HL-60/S4 (cell line): Measurements from ENCODE around the gene USP35.
"Not testable (repeated sequence)": the region's sequence is repeated elsewhere in the genome, so short reads cannot be mapped to it uniquely, and the experiment has no call there.

Source experiments
- in situ Hi-C: fragments of 300-500 bp; cut with MboI; formaldehyde crosslinking; loops from 2 replicates; pipeline ENCODE4 v1.14.3; 2022; ENCODE audit warnings: low sequenced_read_pairs

Gene USP35

DNA sequence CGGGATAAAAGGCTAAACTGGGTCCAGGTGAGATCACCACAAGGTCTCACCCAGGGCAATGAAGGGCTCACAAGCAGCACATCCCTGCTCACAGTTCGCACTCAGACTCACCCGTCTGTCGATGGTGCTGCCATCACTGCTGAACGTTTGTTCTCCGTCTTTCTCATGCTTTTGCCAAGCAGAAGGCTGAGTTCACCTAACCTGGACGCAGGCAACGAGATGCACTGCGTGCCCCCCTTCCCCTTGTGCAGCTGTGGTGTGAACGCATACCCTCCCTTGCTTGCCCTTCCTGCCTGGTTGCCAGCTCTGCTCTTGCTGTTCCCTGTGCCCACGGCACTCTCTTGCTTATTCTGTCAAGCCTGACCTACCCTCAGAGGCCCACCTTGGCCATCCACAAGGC, 18.3 kb upstream of the USP35 start:
- in situ Hi-C loops, result no loop called here

- in situ Hi-C loops, result no loop called here
These were observed 17.7 kb upstream of the USP35 start for GRCh38 chr11:78170874-78171549.

DNA sequence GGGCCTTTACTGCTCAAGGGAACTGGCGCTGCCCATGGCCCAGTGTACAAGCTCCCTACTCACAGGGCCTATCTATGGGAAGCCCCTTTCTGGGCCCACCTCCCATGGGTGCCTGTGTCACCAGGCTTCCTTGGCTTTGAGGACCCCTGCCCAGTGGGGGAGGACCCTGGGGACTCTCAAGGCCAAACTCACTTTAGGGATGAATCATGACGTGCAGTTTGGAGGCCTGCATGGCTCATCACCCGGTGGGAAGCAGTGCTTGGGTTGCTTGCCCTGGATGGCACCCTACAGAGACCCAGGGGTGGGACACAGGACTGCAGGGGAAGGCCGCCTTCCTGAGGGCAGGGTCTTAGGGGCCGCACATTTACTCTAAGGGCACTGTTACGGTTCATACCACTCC, 16.8 kb upstream of the USP35 start:
- in situ Hi-C loops, result no loop called here

DNA sequence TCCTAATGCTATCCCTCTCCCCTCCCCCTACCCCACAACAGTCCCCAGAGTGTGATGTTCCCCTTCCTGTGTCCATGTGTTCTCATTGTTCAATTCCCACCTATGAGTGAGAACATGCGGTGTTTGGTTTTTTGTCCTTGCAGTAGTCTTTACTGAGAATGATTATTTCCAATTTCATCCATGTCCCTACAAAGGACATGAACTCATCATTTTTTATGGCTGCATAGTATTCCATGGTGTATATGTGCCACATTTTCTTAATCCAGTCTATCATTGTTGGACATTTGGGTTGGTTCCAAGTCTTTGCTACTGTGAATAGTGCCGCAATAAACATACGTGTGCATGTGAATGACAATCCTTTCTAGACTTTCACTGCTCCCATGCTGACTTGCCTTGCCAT, 12.9 kb upstream of the USP35 start:
- in situ Hi-C loops, result not testable (repeated sequence)

DNA sequence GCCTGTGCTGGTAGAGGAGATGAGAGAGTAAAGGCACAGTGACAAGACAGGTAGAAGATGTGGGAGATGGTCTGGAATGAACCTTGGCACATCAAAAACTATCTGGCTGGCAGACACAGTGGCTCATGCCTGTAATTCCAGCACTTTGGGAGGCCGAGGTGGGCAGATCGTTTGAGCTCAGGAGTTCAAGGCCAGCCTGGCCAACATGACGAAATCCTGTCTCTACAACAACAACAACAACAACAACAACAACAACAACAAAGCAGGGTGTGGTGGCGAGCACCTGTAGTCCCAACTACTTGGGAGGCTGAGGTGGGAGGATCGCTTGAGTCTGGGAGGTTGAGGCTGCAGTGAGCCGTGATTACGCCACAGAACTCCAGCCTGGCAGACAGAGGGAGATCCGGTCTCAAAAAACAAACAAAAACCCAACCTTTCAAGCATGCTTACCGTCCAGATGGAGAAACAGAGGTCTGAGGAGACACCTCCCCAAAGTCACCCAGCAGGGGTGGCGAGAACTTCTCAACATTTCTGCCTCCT, 12.0 kb upstream of the USP35 start:
- in situ Hi-C loops, result no loop called here

GRCh38 chr11:78177216-78177615, 11.5 kb upstream of the USP35 start:
- in situ Hi-C loops, result no loop called here

- in situ Hi-C loops, result no loop called here
These were observed 9.2 kb upstream of the USP35 start for GRCh38 chr11:78179459-78180071.

DNA sequence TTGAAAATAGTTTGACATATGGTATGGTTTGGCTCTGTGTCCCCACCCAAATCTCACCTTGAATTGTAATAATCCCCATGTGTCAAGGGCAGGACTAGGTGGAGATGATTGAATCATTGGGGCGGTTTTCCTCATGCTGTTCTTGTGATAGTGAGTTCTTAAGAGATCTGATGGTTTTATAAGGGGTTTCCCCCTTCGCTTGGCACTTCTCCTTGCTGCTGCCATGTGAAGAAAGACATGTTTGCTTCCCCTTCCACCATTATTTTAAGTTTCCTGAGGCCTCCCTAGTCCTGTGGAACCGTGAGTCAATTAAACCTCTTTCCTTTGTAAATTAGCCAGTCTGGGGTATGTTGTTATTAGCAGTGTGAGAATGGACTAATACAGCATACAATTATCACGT, 8.0 kb upstream of the USP35 start:
- in situ Hi-C loops, result no loop called here

DNA sequence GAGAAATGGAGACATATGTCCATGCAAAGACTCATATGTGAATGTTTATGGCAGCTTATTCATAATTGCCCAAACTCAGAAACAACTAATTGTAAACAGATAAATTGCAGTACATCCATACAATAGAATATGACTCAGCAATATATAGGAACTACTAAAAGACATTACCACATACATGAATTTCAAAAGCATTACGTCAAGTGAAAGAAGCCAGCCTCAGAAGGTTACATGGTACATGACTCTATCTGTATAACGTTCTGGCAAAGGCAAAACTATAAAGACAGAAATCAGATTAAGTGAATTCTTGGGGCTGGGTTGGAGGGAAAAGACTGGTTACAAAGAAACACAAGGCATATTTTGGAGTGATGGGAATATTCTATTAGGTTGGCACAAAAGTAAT, 7.5 kb upstream of the USP35 start:
- in situ Hi-C loops, result no loop called here

- in situ Hi-C loops, result no loop called here
These were observed 1.1 kb upstream of the USP35 start for GRCh38 chr11:78187366-78188285.

GRCh38 chr11:78189174-78189724, 530 bp downstream of the USP35 start:
- in situ Hi-C loops, result no loop called here

GRCh38 chr11:78189851-78190250, 1.1 kb downstream of the USP35 start:
- in situ Hi-C loops, result no loop called here

- in situ Hi-C loops, result no loop called here
These were observed 1.7 kb downstream of the USP35 start for GRCh38 chr11:78190374-78190773.

GRCh38 chr11:78190871-78191538, 2.3 kb downstream of the USP35 start:
- in situ Hi-C loops, result no loop called here

DNA sequence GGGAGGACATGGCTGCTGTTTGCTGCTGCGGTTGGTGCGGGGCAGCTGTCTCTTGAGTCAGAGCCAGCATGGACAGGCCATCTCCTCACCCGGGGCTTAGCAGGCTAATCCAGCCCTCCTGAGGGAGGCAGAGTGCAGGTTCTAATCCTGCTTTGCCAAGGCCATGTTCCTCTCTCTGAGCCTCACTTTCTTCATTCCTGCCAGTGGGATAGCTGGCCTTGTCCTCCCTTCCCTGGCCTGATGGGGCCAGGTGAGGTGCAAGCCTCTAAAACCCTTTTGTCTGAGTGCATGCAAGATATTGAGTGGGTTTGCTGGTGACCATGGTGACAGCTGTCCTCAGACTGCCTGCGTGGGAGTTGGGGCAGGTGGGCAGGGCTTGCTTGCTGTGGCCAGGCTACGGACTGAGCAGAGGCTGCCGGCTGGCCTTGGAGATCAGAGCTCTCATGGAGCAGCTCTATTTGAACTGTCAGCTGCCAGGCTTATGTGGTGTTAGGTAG, 3.6 kb downstream of the USP35 start:
- in situ Hi-C loops, result no loop called here

DNA sequence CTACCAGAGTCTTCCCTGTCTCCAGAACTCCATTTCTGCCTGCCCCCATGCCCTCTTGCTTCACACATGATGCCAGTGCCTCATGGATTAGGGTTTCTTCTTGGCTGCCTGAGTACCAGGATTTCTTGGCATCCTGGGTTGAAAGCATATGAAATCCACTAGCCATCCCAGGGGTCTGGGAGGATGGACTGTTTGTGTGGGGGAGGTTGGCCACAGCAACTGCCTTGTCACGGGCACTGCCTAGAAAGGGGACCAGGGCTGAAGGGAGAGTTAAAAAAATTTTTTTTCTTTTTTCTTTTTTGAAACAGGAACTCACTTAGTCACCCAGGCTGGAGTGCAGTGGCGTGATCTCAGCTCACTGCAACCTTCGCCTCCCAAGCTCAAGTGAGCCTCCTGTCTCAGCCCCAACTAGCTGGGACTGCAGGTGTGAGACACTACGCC, 4.2 kb downstream of the USP35 start:
- in situ Hi-C loops, result no loop called here

DNA sequence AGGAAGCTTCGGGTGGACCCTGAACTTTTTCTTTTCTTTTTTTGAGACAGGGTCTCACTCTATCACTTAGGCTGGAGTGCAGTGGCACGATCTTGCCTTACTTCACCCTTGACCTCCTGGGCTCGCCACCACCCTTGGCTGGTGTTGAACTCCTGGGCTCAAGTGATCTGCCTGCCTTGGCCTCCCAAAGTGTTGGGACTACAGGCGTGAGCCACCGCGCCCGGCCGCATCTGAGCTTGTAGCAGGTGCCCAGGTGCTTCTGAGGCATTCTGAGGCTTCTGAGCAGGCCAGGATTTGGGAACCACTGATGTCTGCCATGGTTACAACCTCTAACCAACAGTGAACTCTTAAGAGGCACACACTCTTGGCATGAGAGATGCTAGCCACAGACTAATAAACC, 5.1 kb downstream of the USP35 start:
- in situ Hi-C loops, result no loop called here

GRCh38 chr11:78194490-78194889, 5.8 kb downstream of the USP35 start:
- in situ Hi-C loops, result no loop called here

GRCh38 chr11:78195917-78196560, 7.3 kb downstream of the USP35 start:
- in situ Hi-C loops, result no loop called here

DNA sequence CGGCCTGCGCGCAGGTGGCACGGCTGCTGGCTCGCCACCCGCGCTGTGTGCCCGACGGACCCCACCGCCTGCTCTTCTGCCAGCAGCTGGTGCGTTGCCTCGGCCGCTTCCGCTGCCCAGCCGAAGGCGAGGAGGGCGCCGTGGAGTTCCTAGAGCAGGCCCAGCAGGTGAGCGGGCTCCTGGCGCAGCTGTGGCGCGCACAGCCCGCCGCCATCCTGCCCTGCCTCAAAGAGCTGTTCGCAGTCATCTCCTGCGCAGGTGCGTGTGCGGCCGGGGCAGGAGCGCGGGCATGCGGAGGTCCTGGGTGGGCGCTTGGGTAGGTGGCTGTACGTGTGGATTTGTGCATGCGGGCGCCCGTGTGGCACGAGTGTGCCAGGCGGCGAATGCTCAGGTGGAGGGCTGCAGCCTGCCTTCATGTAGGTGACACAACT, 8.0 kb downstream of the USP35 start:
- in situ Hi-C loops, result no loop called here
